ENCODE measurements around the gene MOB3B. TPM values are rescaled to one million over a fixed set of nuclear protein-coding genes. Genes with fewer than 3 reads are reported as not detected.

Gene MOB3B
- total RNA-seq, 2 donors from 2014 or later: 4.3 to 6.0 TPM

GRCh38 chr9:27333241-27334052, 196.2 kb downstream of the MOB3B start:
- DNase-seq (peak; percentile 61 to 75 (median 68)), ATAC-seq (peak; percentile 90)
- no peaks in the 10 kb centered on the region for H3K27me3 ChIP-seq
- intact Hi-C loops (cut with DNase I): loop anchor here (5.0 kb wide), 1 partner anchor 204 kb away; no protein-coding TSS in a partner anchor
- H3K27ac ChIP-seq: no peak overlapping the region
- H3K9me3 ChIP-seq: no peaks in the 10 kb centered on the region
- H3K4me1 ChIP-seq: peaks cover 15% of the 10 kb centered on the region
- WGBS, 2 donors: 30 to 33% methylated on average over 7 of the region's 7 CpGs
- no peak overlapping the region for H3K4me3 ChIP-seq
- no peak for TF ChIP-seq POLR2A (IDR thresholded peaks at IDR 0.05)
- TF ChIP-seq, protein P1, sequence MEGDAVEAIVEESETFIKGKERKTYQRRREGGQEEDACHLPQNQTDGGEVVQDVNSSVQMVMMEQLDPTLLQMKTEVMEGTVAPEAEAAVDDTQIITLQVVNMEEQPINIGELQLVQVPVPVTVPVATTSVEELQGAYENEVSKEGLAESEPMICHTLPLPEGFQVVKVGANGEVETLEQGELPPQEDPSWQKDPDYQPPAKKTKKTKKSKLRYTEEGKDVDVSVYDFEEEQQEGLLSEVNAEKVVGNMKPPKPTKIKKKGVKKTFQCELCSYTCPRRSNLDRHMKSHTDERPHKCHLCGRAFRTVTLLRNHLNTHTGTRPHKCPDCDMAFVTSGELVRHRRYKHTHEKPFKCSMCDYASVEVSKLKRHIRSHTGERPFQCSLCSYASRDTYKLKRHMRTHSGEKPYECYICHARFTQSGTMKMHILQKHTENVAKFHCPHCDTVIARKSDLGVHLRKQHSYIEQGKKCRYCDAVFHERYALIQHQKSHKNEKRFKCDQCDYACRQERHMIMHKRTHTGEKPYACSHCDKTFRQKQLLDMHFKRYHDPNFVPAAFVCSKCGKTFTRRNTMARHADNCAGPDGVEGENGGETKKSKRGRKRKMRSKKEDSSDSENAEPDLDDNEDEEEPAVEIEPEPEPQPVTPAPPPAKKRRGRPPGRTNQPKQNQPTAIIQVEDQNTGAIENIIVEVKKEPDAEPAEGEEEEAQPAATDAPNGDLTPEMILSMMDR (IDR thresholded peaks at IDR 0.05): peak; percentile 58 to 91 (median 84)
- no peaks in the 10 kb centered on the region for H3K36me3 ChIP-seq (replicated peaks in 1 of 2; ENCODE audit: insufficient read depth in 1 of 2, low read depth in 2 of 2)

- no peak for ATAC-seq
- Histone ChIP-seq H3K9me3 (no peaks in the 10 kb centered on the region), H3K36me3 (replicated peaks in 1 of 2; ENCODE audit: insufficient read depth in 1 of 2, low read depth in 2 of 2) (no peaks in the 10 kb centered on the region), H3K27me3 (no peaks in the 10 kb centered on the region), H3K4me3 (no peak overlapping the region), H3K27ac (no peak overlapping the region), H3K4me1 (peaks cover 6% of the 10 kb centered on the region)
- 82 to 90% methylated on average over 4 of the region's 4 CpGs for WGBS, 2 donors
- no peak for TF ChIP-seq POLR2A (IDR thresholded peaks at IDR 0.05)
- TF ChIP-seq, protein P1 (IDR thresholded peaks at IDR 0.05): no peak
- no peak for DNase-seq
- intact Hi-C loops (cut with DNase I): loop anchor here (5.0 kb wide), 1 partner anchor 206 kb away; no protein-coding TSS in a partner anchor
These were observed 198.2 kb downstream of the MOB3B start for GRCh38 chr9:27331393-27331792.

DNA sequence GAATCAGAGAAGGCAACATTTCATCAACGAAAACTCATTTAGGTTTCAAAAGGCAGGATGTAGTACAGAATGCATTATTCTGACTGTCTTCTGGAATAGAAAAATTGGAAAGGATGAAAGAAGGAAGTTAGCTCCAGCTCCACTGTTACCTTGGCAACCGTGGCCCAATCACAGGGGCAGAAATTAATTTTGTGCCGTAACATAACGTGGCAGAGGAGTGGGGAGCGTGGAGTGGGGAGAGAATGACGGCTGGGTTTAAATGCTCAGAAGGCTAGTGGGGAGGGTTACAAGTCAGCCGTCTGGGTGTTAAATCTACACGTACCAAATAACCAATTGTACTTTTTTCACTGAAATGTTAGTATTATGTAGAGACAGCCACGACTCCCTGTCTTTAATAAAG, 200.3 kb downstream of the MOB3B start:
- intact Hi-C loops (cut with DNase I): no loop called here
- Histone ChIP-seq H3K36me3 (replicated peaks in 1 of 2; ENCODE audit: insufficient read depth in 1 of 2, low read depth in 2 of 2) (no peaks in the 10 kb centered on the region), H3K27ac (no peak overlapping the region), H3K4me3 (no peak overlapping the region), H3K27me3 (no peaks in the 10 kb centered on the region), H3K4me1 (peaks cover 6% of the 10 kb centered on the region), H3K9me3 (no peaks in the 10 kb centered on the region)
- TF ChIP-seq, protein P1 (IDR thresholded peaks at IDR 0.05): no peak
- no peak for TF ChIP-seq POLR2A (IDR thresholded peaks at IDR 0.05)
- ATAC-seq (no peak), DNase-seq (no peak)
- 80 to 82% methylated on average over 9 of the region's 9 CpGs for WGBS, 2 donors

DNA sequence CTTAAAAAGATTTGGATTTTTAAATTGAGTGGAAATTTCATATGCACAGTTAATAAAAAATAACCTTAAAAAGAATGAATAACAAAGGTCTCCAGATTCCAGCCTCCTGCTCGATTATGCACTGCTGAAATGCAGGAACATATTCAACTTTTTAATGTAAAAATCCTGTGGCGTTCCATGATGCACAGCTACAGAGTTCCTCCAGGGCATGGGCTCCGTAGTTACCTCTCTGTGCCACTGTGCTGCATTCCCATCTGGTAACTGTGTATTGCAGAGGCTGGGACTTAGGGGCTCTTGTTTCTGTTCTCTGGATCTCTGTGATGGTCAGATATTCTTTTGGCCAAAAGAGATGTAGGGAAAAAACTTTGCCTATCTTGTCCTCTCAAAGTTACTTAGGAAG, 201.1 kb downstream of the MOB3B start:
- no peaks in the 10 kb centered on the region for H3K27me3 ChIP-seq
- DNase-seq: no peak
- peaks cover 3% of the 10 kb centered on the region for H3K4me1 ChIP-seq
- no peaks in the 10 kb centered on the region for H3K36me3 ChIP-seq (replicated peaks in 1 of 2; ENCODE audit: insufficient read depth in 1 of 2, low read depth in 2 of 2)
- no peak for ATAC-seq
- intact Hi-C loops (cut with DNase I): no loop called here
- no peak overlapping the region for H3K27ac ChIP-seq
- no peak overlapping the region for H3K4me3 ChIP-seq
- TF ChIP-seq POLR2A (IDR thresholded peaks at IDR 0.05): no peak
- TF ChIP-seq, protein P1 (IDR thresholded peaks at IDR 0.05): no peak
- WGBS, 2 donors: 78% methylated on average over 3 of the region's 3 CpGs
- no peaks in the 10 kb centered on the region for H3K9me3 ChIP-seq

GRCh38 chr9:27311184-27311583, 218.4 kb downstream of the MOB3B start:
- no peak for DNase-seq
- Histone ChIP-seq H3K9me3 (no peaks in the 10 kb centered on the region), H3K27ac (no peak overlapping the region), H3K4me1 (no peaks in the 10 kb centered on the region), H3K27me3 (no peaks in the 10 kb centered on the region), H3K36me3 (replicated peaks in 1 of 2; ENCODE audit: insufficient read depth in 1 of 2, low read depth in 2 of 2) (no peaks in the 10 kb centered on the region), H3K4me3 (no peak overlapping the region)
- 75 to 89% methylated on average over 2 of the region's 2 CpGs for WGBS, 2 donors
- intact Hi-C loops (cut with DNase I): no loop called here
- ATAC-seq: no peak
- TF ChIP-seq, protein P1 (IDR thresholded peaks at IDR 0.05): no peak
- TF ChIP-seq POLR2A (IDR thresholded peaks at IDR 0.05): no peak
